ENCODE measurements around the gene NTSR2.

Gene NTSR2

DNA sequence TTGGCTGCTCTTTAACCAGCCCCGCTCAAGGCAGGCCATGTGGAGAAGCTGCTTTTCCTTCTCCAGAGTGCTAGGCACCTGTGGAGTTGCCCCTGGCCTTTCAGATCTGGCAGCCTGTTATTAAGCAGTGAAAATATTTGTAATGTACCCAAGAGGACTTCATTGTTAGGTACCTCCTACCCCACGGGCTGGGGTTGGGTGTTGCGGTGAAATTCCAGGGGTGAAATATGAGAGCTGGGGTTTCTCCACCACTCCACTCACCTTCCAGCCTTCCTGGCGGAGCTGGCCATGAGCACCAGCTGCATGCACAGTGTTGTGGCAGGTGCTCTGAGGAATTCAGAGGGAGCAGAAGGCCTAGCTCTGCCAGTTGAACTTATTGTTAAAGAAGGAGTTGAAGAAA lies 39.1 kb downstream of the NTSR2 start:
- no peak overlapping the region for H3K4me3 ChIP-seq (ENCODE audit: low read length)
- H3K27me3 ChIP-seq (ENCODE audit: insufficient read depth, low read length) = no peaks in the 10 kb centered on the region
- H3K9ac ChIP-seq (ENCODE audit: low read depth, low read length) = no peak overlapping the region
- H3K4me1 ChIP-seq (ENCODE audit: insufficient read depth, low read length) = no peaks in the 10 kb centered on the region
- peaks cover 63% of the 10 kb centered on the region for H3K36me3 ChIP-seq (ENCODE audit: insufficient read depth, low read depth, low read length)
- H3K27ac ChIP-seq (ENCODE audit: low read length) = no peak overlapping the region
- no peaks in the 10 kb centered on the region for H3K9me3 ChIP-seq (ENCODE audit: insufficient read depth, low read depth, low read length)

- H3K27me3 ChIP-seq (ENCODE audit: insufficient read depth, low read length) = no peaks in the 10 kb centered on the region
- no peaks in the 10 kb centered on the region for H3K4me1 ChIP-seq (ENCODE audit: insufficient read depth, low read length)
- H3K9ac ChIP-seq (ENCODE audit: low read depth, low read length) = no peak overlapping the region
- H3K4me3 ChIP-seq (ENCODE audit: low read length) = no peak overlapping the region
- H3K27ac ChIP-seq (ENCODE audit: low read length) = no peak overlapping the region
- no peaks in the 10 kb centered on the region for H3K9me3 ChIP-seq (ENCODE audit: insufficient read depth, low read depth, low read length)
- H3K36me3 ChIP-seq (ENCODE audit: insufficient read depth, low read depth, low read length) = peaks cover 69% of the 10 kb centered on the region
Measured at GRCh38 chr2:11629851-11630250, 40.1 kb downstream of the NTSR2 start.

DNA sequence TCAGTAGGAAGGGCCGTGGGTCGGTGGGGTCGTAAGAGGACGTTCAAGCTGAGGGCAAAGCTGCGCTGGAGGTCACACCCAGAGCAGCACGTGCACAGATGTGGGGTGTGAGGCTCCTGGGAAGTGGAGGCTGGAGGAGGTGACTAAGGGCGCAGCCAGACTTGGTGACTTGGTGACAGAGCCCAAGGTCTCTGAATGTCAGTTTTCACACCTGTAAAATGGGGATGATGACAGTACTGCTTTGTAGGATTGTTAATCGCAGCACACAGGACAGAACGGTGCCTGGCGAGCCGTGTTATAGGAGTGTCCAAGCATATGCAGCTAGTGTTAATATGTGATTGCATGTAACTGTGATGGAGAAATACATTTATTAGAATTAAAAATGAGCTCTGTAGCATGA lies 40.8 kb downstream of the NTSR2 start:
- no peak overlapping the region for H3K27ac ChIP-seq (ENCODE audit: low read length)

DNA sequence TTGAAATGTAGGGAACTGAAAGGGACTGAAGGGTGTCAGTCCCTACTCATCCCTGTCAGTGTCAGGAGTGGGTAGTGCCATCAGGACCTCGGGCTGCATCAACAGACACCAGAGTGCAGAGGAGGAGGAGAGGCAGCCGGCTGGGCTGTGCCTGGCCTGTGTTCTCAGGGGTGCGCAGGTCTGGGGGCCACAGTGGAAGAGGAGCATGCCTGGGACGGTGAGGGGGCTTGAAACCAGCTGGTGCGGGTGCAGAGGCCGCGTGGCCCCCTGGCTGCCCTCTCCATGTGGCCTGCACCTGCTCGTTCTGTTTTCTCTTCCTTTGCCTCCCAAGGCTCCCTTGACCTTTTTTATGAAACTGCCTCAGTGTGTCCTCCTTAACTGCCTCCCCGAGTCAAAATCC lies 41.3 kb downstream of the NTSR2 start:
- Histone ChIP-seq H3K27ac (ENCODE audit: low read length) (no peak overlapping the region), H3K9ac (ENCODE audit: low read depth, low read length) (no peak overlapping the region), H3K4me1 (ENCODE audit: insufficient read depth, low read length) (no peaks in the 10 kb centered on the region), H3K9me3 (ENCODE audit: insufficient read depth, low read depth, low read length) (no peaks in the 10 kb centered on the region), H3K27me3 (ENCODE audit: insufficient read depth, low read length) (no peaks in the 10 kb centered on the region), H3K36me3 (ENCODE audit: insufficient read depth, low read depth, low read length) (peaks cover 64% of the 10 kb centered on the region), H3K4me3 (ENCODE audit: low read length) (no peak overlapping the region)

More for the DNA sequence above, 40.8 kb downstream of the NTSR2 start:
- no peaks in the 10 kb centered on the region for H3K4me1 ChIP-seq (ENCODE audit: insufficient read depth, low read length)
- H3K9me3 ChIP-seq (ENCODE audit: insufficient read depth, low read depth, low read length) = no peaks in the 10 kb centered on the region
- no peaks in the 10 kb centered on the region for H3K27me3 ChIP-seq (ENCODE audit: insufficient read depth, low read length)
- no peak overlapping the region for H3K4me3 ChIP-seq (ENCODE audit: low read length)
- H3K36me3 ChIP-seq (ENCODE audit: insufficient read depth, low read depth, low read length) = peaks cover 67% of the 10 kb centered on the region
- H3K9ac ChIP-seq (ENCODE audit: low read depth, low read length) = no peak overlapping the region

DNA sequence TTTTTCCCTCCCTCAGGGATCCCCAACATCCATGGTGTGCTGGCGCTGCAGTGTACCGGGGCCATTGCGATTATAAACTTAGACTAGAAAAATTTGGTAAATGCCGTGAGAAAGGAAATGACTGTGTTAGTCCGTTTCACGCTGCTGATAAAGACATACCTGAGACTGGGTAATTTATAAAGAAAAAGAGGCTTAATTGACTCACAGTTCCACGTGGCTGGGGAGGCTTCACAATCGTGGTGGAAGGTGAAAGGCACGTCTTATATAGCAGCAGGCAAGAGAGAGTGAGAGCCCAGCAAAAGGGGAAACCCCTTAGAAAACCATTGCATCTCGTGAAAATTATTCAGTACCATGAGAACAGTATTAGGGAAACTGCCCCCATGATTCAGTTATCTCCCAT lies 44.3 kb downstream of the NTSR2 start:
- no peak overlapping the region for H3K4me3 ChIP-seq (ENCODE audit: low read length)
- no peak overlapping the region for H3K9ac ChIP-seq (ENCODE audit: low read depth, low read length)
- H3K36me3 ChIP-seq (ENCODE audit: insufficient read depth, low read depth, low read length) = peaks cover 65% of the 10 kb centered on the region
- H3K4me1 ChIP-seq (ENCODE audit: insufficient read depth, low read length) = no peaks in the 10 kb centered on the region
- H3K27ac ChIP-seq (ENCODE audit: low read length) = no peak overlapping the region
- no peaks in the 10 kb centered on the region for H3K9me3 ChIP-seq (ENCODE audit: insufficient read depth, low read depth, low read length)
- no peaks in the 10 kb centered on the region for H3K27me3 ChIP-seq (ENCODE audit: insufficient read depth, low read length)

GRCh38 chr2:11624893-11625292 lies 45.1 kb downstream of the NTSR2 start:
- peaks cover 66% of the 10 kb centered on the region for H3K36me3 ChIP-seq (ENCODE audit: insufficient read depth, low read depth, low read length)
- H3K27ac ChIP-seq (ENCODE audit: low read length) = no peak overlapping the region
- H3K4me1 ChIP-seq (ENCODE audit: insufficient read depth, low read length) = no peaks in the 10 kb centered on the region
- no peaks in the 10 kb centered on the region for H3K27me3 ChIP-seq (ENCODE audit: insufficient read depth, low read length)
- no peak overlapping the region for H3K9ac ChIP-seq (ENCODE audit: low read depth, low read length)
- H3K4me3 ChIP-seq (ENCODE audit: low read length) = no peak overlapping the region
- H3K9me3 ChIP-seq (ENCODE audit: insufficient read depth, low read depth, low read length) = no peaks in the 10 kb centered on the region

DNA sequence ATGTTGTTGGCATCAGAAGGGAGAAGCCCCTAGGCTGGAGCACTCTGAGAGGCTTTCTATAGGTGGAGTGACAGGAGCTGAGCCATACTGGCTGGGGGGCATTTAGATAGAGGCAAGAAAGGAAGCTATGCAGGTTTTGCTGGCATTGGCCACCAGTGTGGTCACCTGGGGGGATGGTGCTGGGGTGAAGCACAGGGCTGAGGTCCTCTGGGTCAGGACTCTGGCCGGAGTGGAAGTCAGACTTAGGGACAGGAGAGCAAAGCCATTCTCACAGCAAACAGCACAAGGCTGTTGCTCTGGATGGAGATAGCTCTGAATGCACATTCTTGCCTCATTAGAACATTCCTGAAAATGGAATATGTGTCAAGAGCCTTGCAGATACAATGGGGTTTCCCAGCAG lies 47.4 kb downstream of the NTSR2 start:
- Histone ChIP-seq H3K36me3 (ENCODE audit: insufficient read depth, low read depth, low read length) (peaks cover 70% of the 10 kb centered on the region), H3K27me3 (ENCODE audit: insufficient read depth, low read length) (no peaks in the 10 kb centered on the region), H3K9ac (ENCODE audit: low read depth, low read length) (no peak overlapping the region), H3K9me3 (ENCODE audit: insufficient read depth, low read depth, low read length) (no peaks in the 10 kb centered on the region), H3K27ac (ENCODE audit: low read length) (no peak overlapping the region), H3K4me1 (ENCODE audit: insufficient read depth, low read length) (no peaks in the 10 kb centered on the region), H3K4me3 (ENCODE audit: low read length) (no peak overlapping the region)

GRCh38 chr2:11621410-11621809 lies 48.6 kb downstream of the NTSR2 start:
- H3K9ac ChIP-seq (ENCODE audit: low read depth, low read length) = no peak overlapping the region
- no peaks in the 10 kb centered on the region for H3K9me3 ChIP-seq (ENCODE audit: insufficient read depth, low read depth, low read length)
- H3K4me1 ChIP-seq (ENCODE audit: insufficient read depth, low read length) = no peaks in the 10 kb centered on the region
- H3K4me3 ChIP-seq (ENCODE audit: low read length) = no peak overlapping the region
- H3K36me3 ChIP-seq (ENCODE audit: insufficient read depth, low read depth, low read length) = peaks cover 69% of the 10 kb centered on the region
- H3K27ac ChIP-seq (ENCODE audit: low read length) = no peak overlapping the region
- H3K27me3 ChIP-seq (ENCODE audit: insufficient read depth, low read length) = no peaks in the 10 kb centered on the region

GRCh38 chr2:11618708-11619062 lies 51.3 kb downstream of the NTSR2 start:
- Histone ChIP-seq H3K4me3 (ENCODE audit: low read length) (no peak overlapping the region), H3K4me1 (ENCODE audit: insufficient read depth, low read length) (no peaks in the 10 kb centered on the region), H3K9ac (ENCODE audit: low read depth, low read length) (no peak overlapping the region), H3K9me3 (ENCODE audit: insufficient read depth, low read depth, low read length) (no peaks in the 10 kb centered on the region), H3K36me3 (ENCODE audit: insufficient read depth, low read depth, low read length) (peaks cover 68% of the 10 kb centered on the region), H3K27me3 (ENCODE audit: insufficient read depth, low read length) (no peaks in the 10 kb centered on the region), H3K27ac (ENCODE audit: low read length) (no peak overlapping the region)

- no peak overlapping the region for H3K27ac ChIP-seq (ENCODE audit: low read length)
- H3K4me3 ChIP-seq (ENCODE audit: low read length) = no peak overlapping the region
- H3K9me3 ChIP-seq (ENCODE audit: insufficient read depth, low read depth, low read length) = no peaks in the 10 kb centered on the region
- H3K9ac ChIP-seq (ENCODE audit: low read depth, low read length) = no peak overlapping the region
- no peaks in the 10 kb centered on the region for H3K27me3 ChIP-seq (ENCODE audit: insufficient read depth, low read length)
- H3K36me3 ChIP-seq (ENCODE audit: insufficient read depth, low read depth, low read length) = peaks cover 74% of the 10 kb centered on the region
- H3K4me1 ChIP-seq (ENCODE audit: insufficient read depth, low read length) = no peaks in the 10 kb centered on the region
Measured at GRCh38 chr2:11617984-11618707, 51.8 kb downstream of the NTSR2 start.

DNA sequence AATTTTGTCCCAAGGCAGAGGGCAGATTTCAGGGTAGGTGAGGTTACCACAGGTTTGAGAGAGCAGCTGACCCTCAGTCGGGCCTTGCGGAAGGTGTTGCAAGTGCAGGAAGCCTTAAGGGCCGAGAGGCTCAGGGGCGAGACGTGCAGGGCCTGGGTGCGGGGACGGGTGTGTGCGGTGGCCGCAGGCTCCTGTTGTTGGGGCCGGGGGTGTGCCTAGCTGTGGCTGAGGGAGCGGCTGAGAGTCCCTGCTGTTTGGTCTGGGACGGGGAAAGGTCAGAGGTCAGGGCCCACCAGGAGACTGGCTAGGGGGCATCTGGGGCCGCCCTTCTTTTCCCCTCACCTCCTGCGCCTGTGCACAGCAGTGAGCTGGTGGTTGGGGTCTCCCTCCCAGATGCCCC lies 52.5 kb downstream of the NTSR2 start:
- no peaks in the 10 kb centered on the region for H3K4me1 ChIP-seq (ENCODE audit: insufficient read depth, low read length)
- peaks cover 72% of the 10 kb centered on the region for H3K36me3 ChIP-seq (ENCODE audit: insufficient read depth, low read depth, low read length)
- H3K9ac ChIP-seq (ENCODE audit: low read depth, low read length) = no peak overlapping the region
- H3K27ac ChIP-seq (ENCODE audit: low read length) = no peak overlapping the region
- no peaks in the 10 kb centered on the region for H3K27me3 ChIP-seq (ENCODE audit: insufficient read depth, low read length)
- H3K4me3 ChIP-seq (ENCODE audit: low read length) = no peak overlapping the region
- no peaks in the 10 kb centered on the region for H3K9me3 ChIP-seq (ENCODE audit: insufficient read depth, low read depth, low read length)

DNA sequence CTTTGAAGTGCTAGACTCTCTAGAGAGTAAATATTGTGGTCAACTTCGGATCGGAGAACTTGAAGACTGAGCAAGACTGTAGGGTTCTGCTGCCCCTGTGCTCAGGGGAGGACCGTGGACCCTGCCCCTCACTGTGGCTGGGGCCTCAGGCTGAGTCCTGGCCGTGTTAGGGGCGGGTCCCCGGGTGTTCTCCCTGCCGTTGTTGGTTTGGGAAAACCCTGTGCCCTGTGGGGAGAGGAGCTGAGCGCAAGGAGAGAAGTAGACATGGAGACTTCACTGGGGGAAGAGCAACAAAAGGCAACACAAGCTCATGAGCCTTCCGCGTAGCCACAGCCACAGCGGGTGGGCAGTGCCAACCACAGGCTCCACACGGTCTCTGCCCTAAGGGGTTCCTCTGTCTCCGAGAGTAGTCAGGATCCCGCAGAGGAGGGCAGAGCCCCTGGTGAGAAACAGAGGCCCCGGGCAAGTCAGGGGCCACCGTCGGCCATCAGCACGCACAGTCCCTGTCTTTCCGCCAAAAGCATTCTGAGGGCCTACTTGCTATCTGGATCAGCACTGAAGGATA lies 53.1 kb downstream of the NTSR2 start:
- H3K27me3 ChIP-seq (ENCODE audit: insufficient read depth, low read length) = no peaks in the 10 kb centered on the region
- no peak overlapping the region for H3K4me3 ChIP-seq (ENCODE audit: low read length)
- H3K9ac ChIP-seq (ENCODE audit: low read depth, low read length) = no peak overlapping the region
- peaks cover 73% of the 10 kb centered on the region for H3K36me3 ChIP-seq (ENCODE audit: insufficient read depth, low read depth, low read length)
- no peak overlapping the region for H3K27ac ChIP-seq (ENCODE audit: low read length)
- H3K9me3 ChIP-seq (ENCODE audit: insufficient read depth, low read depth, low read length) = no peaks in the 10 kb centered on the region
- no peaks in the 10 kb centered on the region for H3K4me1 ChIP-seq (ENCODE audit: insufficient read depth, low read length)

Measured in iPS-20b (cell line).